ENCODE data around the gene MAPRE3.

The MAPRE3 gene

GRCh38 chr2:26985807-26986206 lies 15.4 kb downstream of the MAPRE3 start:
- peak in 1 of 14 donors; percentile 33 for DNase-seq

- DNase-seq: no peak
Measured at GRCh38 chr2:26986576-26986975, 16.1 kb downstream of the MAPRE3 start.

GRCh38 chr2:26988058-26988860 lies 17.8 kb downstream of the MAPRE3 start:
- DNase-seq: no peak

- no peak for DNase-seq
Measured at GRCh38 chr2:26989156-26989555, 18.7 kb downstream of the MAPRE3 start.

- no peak for DNase-seq
Measured at GRCh38 chr2:26991717-26992116, 21.3 kb downstream of the MAPRE3 start.

GRCh38 chr2:26993768-26994167 lies 23.3 kb downstream of the MAPRE3 start:
- DNase-seq: no peak

DNA sequence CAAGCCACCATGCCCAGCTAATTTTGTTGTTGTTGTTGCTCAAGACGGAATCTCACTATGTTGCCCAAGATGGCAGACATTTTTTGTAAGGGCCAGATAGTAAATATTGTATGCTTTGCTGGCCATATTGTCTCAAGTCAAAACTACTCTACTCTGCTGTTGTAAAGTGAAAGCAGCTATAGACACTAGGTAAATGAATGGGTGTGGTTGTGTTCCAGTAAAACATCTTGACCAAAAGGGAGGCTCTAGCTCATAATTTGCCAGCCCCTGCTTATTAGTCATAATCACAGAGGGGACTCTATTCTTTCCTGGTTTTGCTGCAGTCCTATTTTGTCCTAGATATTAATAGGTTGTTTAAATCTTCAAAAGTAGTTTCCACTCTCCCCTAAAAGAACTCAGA lies 24.5 kb downstream of the MAPRE3 start:
- no peak for DNase-seq

DNA sequence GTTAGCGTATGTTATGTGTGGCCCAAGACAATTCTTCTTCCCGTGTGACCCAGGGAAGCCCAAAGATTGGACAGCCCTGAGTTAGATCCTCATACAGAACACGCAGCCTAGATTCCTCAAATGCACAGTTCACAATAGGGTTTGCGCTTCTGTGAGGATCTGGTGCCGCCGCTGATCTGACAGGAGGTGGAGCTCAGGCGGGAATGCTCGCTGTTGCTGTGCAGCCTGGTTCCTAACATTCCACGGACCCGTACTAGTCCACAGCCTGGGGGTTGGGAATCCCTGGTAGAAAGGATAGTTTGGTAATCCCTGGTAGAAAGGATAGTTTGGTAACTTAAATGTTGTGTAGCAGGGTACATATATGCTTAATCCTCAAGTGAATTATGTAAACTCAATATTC lies 27.0 kb downstream of the MAPRE3 start:
- DNase-seq: no peak

DNA sequence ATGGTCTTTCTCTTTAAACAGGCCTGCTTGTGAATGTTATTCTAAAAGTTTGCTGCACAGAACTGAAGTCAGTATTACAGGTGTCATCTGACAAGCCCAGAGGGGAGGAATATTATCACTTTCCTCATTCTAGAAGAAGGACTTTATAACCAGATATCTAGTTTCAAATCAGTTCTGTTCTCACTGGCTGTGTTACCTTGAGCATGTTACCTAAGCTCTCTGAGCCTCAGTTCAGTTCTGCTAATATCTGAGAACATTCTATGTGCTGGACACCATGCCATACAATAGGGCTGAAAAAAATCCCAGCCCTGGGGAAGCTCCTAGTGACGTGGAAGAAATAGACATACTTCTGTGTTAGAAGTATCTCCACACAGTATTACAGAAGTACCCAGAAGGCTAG lies 27.9 kb downstream of the MAPRE3 start:
- DNase-seq: no peak

DNA sequence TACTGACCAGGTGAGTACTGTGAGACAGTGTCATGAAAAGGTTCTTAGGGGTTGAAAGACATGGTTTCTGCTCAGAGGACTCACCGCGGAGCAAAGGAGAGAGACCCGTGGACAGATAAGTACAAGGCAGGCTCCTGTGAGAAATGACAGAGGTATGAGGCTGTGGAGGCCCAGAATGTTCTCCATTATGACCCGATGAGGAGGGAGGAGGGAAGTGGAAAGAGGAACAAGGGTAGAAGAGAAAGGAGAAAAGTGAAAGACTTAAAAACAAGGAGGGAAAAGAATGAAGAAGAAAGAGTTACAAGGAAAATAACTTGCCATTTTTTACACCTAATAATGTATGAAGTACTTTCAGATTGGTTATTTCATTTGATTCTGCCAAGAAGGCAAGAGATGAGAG lies 29.8 kb downstream of the MAPRE3 start:
- DNase-seq: no peak

- no peak for DNase-seq
Measured at GRCh38 chr2:27000995-27001394, 30.6 kb downstream of the MAPRE3 start.

- DNase-seq: peak in 1 of 14 donors; percentile 12
Measured at GRCh38 chr2:27001950-27002349, 31.5 kb downstream of the MAPRE3 start.

GRCh38 chr2:27003007-27003406 lies 32.6 kb downstream of the MAPRE3 start:
- no peak for DNase-seq

DNA sequence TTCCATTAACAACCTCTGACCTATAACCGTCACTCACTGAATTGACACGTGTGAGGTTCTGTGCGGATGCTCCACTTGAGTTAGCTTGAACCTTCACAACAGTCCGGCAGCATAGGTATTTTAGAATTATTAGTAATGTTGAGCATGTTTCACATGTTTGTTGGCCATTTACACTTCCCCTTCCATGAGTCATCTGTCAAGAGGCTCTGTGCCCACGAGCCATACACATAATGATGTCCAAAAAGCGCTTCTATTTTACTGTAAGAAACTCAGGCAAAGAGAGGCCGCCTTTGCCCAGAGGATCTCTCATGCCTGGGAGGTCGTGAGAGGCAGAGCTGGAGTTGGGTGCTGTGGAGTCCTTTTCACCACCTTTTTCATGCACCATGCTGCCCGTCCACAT lies 33.4 kb downstream of the MAPRE3 start:
- DNase-seq: no peak

DNA sequence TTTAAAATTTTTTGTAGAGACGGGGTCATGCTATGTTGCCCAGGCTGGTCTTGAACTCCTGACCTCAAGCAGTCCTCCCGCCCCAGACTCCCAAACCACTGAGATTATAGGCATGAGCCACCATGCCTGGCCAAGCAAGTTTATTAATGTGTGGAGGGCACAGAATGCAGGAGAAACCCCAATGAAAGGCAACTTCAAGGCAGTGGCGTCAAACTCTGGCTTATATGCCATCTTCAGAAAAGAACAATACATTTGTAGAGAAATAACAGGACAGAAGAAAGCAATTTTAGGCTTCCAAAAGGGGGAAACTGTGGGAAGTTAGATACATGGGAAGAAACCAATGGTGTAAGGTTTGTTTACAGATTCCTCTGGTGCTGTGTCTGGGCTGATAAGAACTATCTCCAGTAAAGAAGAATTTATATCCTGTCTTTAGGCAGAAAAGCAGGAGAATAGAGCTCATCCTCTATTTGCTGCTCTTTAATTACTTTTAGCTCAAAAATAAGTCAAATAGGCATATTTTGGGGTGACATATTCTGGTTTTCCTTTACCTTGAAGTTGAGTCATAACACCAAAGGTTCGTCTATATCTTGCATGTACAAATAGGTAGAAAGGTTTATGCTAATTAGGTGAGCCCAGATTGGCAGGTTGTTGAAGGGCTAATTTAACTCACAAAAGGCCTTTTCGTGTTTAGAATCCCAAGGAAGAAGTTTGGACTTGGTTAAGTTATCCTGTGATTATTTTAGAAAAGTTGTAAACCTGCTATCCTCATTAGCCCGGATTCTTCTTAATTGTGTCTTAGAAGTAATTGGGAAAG lies 36.4 kb downstream of the MAPRE3 start:
- no peak for DNase-seq

GRCh38 chr2:27007416-27008374 lies 37.3 kb downstream of the MAPRE3 start:
- no peak for DNase-seq

- no peak for DNase-seq
Measured at GRCh38 chr2:27008678-27009077, 38.2 kb downstream of the MAPRE3 start.

DNA sequence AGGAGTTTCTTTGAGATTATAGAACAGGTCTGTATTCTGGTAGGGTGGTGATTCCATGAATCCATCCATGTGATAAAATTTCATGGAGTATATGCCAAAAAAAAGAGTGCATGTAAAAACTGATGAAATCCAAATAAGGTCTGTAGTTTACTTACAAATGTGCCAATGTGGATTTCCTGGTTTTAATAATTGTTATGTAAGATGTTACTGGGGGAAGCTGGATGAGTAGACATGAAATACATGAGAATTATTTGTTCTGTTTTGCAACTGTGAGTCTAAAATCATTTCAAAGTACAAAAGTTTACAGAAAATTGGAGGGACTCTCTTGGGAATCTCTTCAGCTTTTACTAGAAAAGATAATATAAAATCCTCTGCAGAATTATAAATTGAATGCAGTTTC lies 38.6 kb downstream of the MAPRE3 start:
- DNase-seq: no peak

GRCh38 chr2:27009716-27010115 lies 39.3 kb downstream of the MAPRE3 start:
- no peak for DNase-seq

DNA sequence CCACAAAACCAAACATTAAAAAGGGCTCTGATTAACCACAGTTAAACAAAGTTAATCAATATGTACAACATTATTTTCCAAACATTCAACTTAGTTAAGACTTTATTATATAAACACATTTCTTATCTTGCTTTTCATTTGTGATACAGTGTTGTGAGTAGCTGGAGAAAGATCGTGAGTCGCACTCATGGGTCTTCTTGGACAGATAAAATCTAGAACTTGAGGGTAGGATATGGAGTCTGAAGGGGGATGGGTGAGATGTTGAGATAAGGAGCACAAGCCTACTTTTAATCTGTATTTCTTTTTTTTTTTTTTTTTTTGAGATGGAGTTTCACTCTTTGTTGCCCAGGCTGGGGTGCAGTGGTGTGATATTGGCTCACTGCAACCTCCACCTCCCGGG lies 39.7 kb downstream of the MAPRE3 start:
- DNase-seq: no peak

DNA sequence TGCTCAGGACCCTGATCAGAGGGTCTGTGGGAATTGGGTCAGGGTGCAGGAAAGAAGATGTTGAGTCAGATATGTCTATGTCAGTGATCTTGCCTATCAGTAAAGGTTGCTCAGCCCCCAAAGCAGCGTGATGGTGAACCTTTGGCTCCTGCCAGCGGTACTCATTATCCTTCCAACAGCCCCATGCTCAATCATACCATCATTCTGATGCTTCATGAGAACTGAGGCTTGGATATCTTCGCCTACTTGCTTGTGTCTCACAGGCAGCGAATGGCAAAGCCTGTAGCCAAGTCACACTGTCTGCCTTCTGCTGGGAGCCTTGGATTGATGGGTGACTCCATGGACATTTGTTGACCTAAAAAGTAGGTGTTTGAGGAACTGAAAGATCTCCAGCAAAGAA lies 43.3 kb downstream of the MAPRE3 start:
- no peak for DNase-seq

DNA sequence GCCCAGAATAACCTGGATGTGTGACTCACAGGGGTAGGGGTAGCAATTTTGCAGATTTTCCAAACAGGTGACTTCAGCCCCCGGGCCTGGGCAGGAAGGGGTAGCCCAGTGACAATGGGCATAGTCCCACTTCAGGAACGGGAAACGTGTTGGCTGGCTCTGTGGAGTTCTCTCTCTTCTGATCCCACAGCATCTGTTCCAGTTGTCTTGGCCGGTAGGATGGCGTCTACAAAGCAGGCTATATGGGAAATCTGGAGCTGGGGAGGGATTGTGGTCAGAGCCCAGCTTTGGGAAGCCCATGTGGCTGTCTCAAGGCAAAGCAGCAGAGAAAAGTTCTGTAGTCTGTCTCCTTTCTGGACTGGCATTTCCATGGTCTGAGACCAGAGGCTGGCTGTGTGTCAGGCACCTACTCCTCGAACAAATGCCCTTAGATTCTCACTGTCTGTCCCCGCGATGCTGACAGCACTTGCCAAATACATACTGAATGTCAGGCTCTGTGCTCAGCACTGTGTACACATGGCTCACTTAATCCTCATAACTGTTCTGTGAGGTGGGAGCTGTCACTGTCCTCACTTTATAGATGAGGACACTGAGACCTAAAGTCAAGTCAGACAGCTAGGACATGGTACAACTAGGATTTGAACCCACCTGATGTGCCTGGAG lies 44.5 kb downstream of the MAPRE3 start:
- peak in 4 of 14 donors; percentile 13 to 31 (median 17) for DNase-seq
